OCI-LY7 (cell line): ENCODE data around the gene BCL7C. TPM values are rescaled to one million over a fixed set of nuclear protein-coding genes. Genes with fewer than 3 reads are reported as not detected.

Experiments
- BruUV-seq: library from RNA; stranded (reverse); fragments of 400-500 nt; replicated peaks from 2 replicates; lab custom pipeline; 2021; lab: Mats Ljungman, UMichigan
- CTCF ChIA-PET: fragments of 300-600 bp; sonication (Branson Sonifier 250); formaldehyde crosslinking; loops from one replicate; lab custom pipeline; 2022; ENCODE audit warnings: antibody characterized with exemption; ENCODE audit not compliant: unreplicated experiment; lab: Charles Lee
- POLR2A ChIA-PET: fragments of 300-600 bp; sonication (Branson Sonifier 250); formaldehyde crosslinking; loops from one replicate; lab custom pipeline; 2022; ENCODE audit warnings: antibody characterized with exemption; lab: Charles Lee
- DNase-seq: peaks from one replicate; pipeline ENCODE4 v3.0.0-alpha.2; 2015; ENCODE audit warnings: low spot score
- H2AFZ ChIP-seq: fragments of 200-600 bp; sonication (generic), shearing (Covaris generic); 2 replicates; pipeline ENCODE4 v1.6.1; 2014; ENCODE audit warnings: mild to moderate bottlenecking, antibody characterized with exemption, low read length, moderate library complexity
- H3K27ac ChIP-seq: fragments of 200-600 bp; sonication (generic); 2 replicates; pipeline ENCODE4 v1.5.1; 2014; ENCODE audit warnings: mixed run types, low read depth, mild to moderate bottlenecking, moderate library complexity, low read length, inconsistent platforms; ENCODE audit not compliant: poor library complexity, severe bottlenecking
- H3K36me3 ChIP-seq: fragments of 200-600 bp; sonication (generic); 2 replicates; pipeline ENCODE4 v1.6.1; 2014; ENCODE audit warnings: mild to moderate bottlenecking, antibody characterized with exemption, low read length, moderate library complexity, mixed read lengths; ENCODE audit not compliant: insufficient read depth
- H3K4me1 ChIP-seq: fragments of 200-600 bp; sonication (generic); 2 replicates; pipeline ENCODE4 v1.5.1; 2014; ENCODE audit warnings: mild to moderate bottlenecking, low read length; ENCODE audit not compliant: insufficient read depth, poor library complexity, severe bottlenecking
- H3K4me2 ChIP-seq: fragments of 200-600 bp; sonication (generic); 2 replicates; pipeline ENCODE4 v1.6.1; 2014; ENCODE audit warnings: mild to moderate bottlenecking, low read length
- H3K4me3 ChIP-seq: fragments of 200-600 bp; sonication (generic); 2 replicates; pipeline ENCODE4 v1.5.1; 2014; ENCODE audit warnings: mild to moderate bottlenecking, low read depth, low read length; ENCODE audit not compliant: poor library complexity, severe bottlenecking
- H3K79me2 ChIP-seq: fragments of 200-600 bp; sonication (generic); 2 replicates; pipeline ENCODE4 v1.6.1; 2016; ENCODE audit warnings: low read depth, mild to moderate bottlenecking, low read length, moderate library complexity, mixed read lengths; ENCODE audit not compliant: insufficient read depth
- H3K9me2 ChIP-seq: fragments of 200-600 bp; sonication (generic); 2 replicates; pipeline ENCODE4 v1.6.1; 2016; ENCODE audit warnings: mild to moderate bottlenecking, low read length, mixed read lengths; ENCODE audit not compliant: insufficient read depth
- H3K9me3 ChIP-seq: fragments of 200-600 bp; sonication (generic); 2 replicates; pipeline ENCODE4 v1.6.1; 2014; ENCODE audit warnings: mild to moderate bottlenecking, mixed run types, low read length, mixed read lengths
- H4K20me1 ChIP-seq: fragments of 200-600 bp; sonication (generic); 2 replicates; pipeline ENCODE4 v1.6.1; 2014; ENCODE audit warnings: mild to moderate bottlenecking, antibody characterized with exemption, low read length, moderate library complexity, mixed read lengths; ENCODE audit not compliant: insufficient read depth
- CTCF ChIP-seq: fragments of 200-600 bp; sonication (generic); conservative IDR thresholded peaks from 2 replicates; pipeline ENCODE4 v1.5.1; 2014; ENCODE audit warnings: mild to moderate bottlenecking, antibody characterized with exemption, low read length, moderate library complexity, mixed read lengths
- EZH2phosphoT487 ChIP-seq: fragments of 200-600 bp; sonication (generic); IDR thresholded peaks from 2 replicates; pipeline ENCODE4 v1.6.1; 2018; ENCODE audit warnings: low read depth, borderline replicate concordance, mild to moderate bottlenecking, mixed run types, antibody characterized with exemption, low read length, moderate library complexity, mixed read lengths
- intact Hi-C: fragments of 100-400 bp; cut with micrococcal nuclease; formaldehyde crosslinking; loops from one replicate; pipeline ENCODE4 v1.10.0; 2022; ENCODE audit not compliant: unreplicated experiment
- total RNA-seq, 2 experiments: library from RNA; depleted of rRNA in 1 of 2; stranded (reverse); fragments of >200 nt in 1 of 2; shearing (Covaris generic) in 1 of 2; gene quantifications; 2 replicates each; pipeline ENCODE4 v1.2.3, GENCODE V29; 2014 to 2022

BCL7C gene
- total RNA-seq, 2 experiments from 2014 or later: 11.0 to 17.8 TPM

GRCh38 chr16:30843501-30843900 is 50.4 kb downstream of the BCL7C start:
- intact Hi-C loops: loop anchor here (5.0 kb wide), 1 partner anchor 49 kb away; the partner anchor contains the start of gene BCL7C
- Histone ChIP-seq H3K9me2 (no peaks in the 10 kb centered on the region), H3K4me2 (no peak overlapping the region), H3K79me2 (no peaks in the 10 kb centered on the region), H3K36me3 (no peaks in the 10 kb centered on the region), H3K27ac (no peak overlapping the region), H3K4me1 (peaks cover 7% of the 10 kb centered on the region), H2AFZ (no peak overlapping the region), H3K4me3 (no peak overlapping the region), H4K20me1 (no peaks in the 10 kb centered on the region), H3K9me3 (no peaks in the 10 kb centered on the region)
- DNase-seq: no peak
- CTCF ChIA-PET: interaction anchor here (0.6 kb wide), 3 partner anchors 20 to 983 kb away, joined by 3 to 4 read pairs (median 4); no protein-coding TSS in a partner anchor
- POLR2A ChIA-PET: no interaction called here
- BruUV-seq: no TSS peak
- no peak for TF ChIP-seq CTCF
- TF ChIP-seq EZH2phosphoT487: no peak

- no peaks in the 10 kb centered on the region for H3K9me2 ChIP-seq
- TF ChIP-seq EZH2phosphoT487: no peak
- TF ChIP-seq CTCF: no peak
- BruUV-seq: no TSS peak
- intact Hi-C loops: loop anchor here (5.0 kb wide), 1 partner anchor 49 kb away; the partner anchor contains the start of gene BCL7C
- peaks cover 7% of the 10 kb centered on the region for H3K4me1 ChIP-seq
- CTCF ChIA-PET: interaction anchor here (0.6 kb wide), 2 partner anchors 21 to 984 kb away, joined by 3 to 4 read pairs; no protein-coding TSS in a partner anchor
- no peak overlapping the region for H3K4me2 ChIP-seq
- H4K20me1 ChIP-seq: no peaks in the 10 kb centered on the region
- H3K9me3 ChIP-seq: no peaks in the 10 kb centered on the region
- no peak overlapping the region for H3K4me3 ChIP-seq
- H3K36me3 ChIP-seq: no peaks in the 10 kb centered on the region
- no peak for DNase-seq
- POLR2A ChIA-PET: interaction anchor here (0.6 kb wide), 1 partner anchor 25 kb away, joined by 4 read pairs; no protein-coding TSS in a partner anchor
- no peak overlapping the region for H2AFZ ChIP-seq
- H3K27ac ChIP-seq: no peak overlapping the region
- no peaks in the 10 kb centered on the region for H3K79me2 ChIP-seq
Measured at GRCh38 chr16:30842971-30843370, 50.9 kb downstream of the BCL7C start.

DNA sequence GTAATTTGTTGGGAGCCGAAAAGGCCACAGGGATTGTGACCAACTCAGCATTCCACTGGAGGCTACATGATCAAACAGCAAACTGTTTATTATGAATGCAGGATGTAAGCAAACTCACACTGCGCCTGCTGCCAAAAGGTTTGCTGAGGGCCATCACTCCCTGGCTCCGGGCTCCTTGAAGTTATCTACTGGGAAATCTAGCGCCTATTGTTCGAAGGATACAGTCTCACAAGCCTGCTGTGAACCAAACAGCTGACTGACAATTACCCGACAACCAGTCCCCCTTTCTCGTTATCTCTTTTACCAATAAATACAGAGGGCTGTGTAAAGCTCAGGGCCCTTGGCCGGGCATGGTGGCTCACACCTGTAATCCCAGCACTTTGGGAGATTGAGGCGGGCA is 52.5 kb downstream of the BCL7C start:
- DNase-seq: no peak
- Histone ChIP-seq H3K27ac (no peak overlapping the region), H3K36me3 (no peaks in the 10 kb centered on the region), H3K9me2 (no peaks in the 10 kb centered on the region), H3K9me3 (no peaks in the 10 kb centered on the region), H4K20me1 (no peaks in the 10 kb centered on the region), H3K4me3 (no peak overlapping the region), H3K4me1 (peaks cover 7% of the 10 kb centered on the region), H2AFZ (no peak overlapping the region), H3K79me2 (no peaks in the 10 kb centered on the region), H3K4me2 (no peak overlapping the region)
- TF ChIP-seq CTCF (no peak), EZH2phosphoT487 (no peak)
- intact Hi-C loops: loop anchor here (5.0 kb wide), 1 partner anchor 51 kb away; the partner anchor contains the start of gene BCL7C
- CTCF ChIA-PET: no interaction called here
- POLR2A ChIA-PET: no interaction called here
- BruUV-seq: no TSS peak
